ENCODE data around the gene UBE2H.
"Not testable (repeated sequence)": the region's sequence is repeated elsewhere in the genome, so short reads cannot be mapped to it uniquely, and the experiment has no call there.

Gene UBE2H

GRCh38 chr7:129986600-129986999, 33.8 kb upstream of the UBE2H start:
- no peak for DNase-seq (ENCODE audit: low read depth)
- no peak overlapping the region for H3K4me3 ChIP-seq (ENCODE audit: low read depth, low read length)
- TF ChIP-seq CTCF (IDR thresholded peaks at IDR 0.05; ENCODE audit: low read depth, low read length, missing control alignments), result no peak

- no peak overlapping the region for H3K4me3 ChIP-seq (ENCODE audit: low read depth, low read length)
- no peak for DNase-seq (ENCODE audit: low read depth)
- TF ChIP-seq CTCF (IDR thresholded peaks at IDR 0.05; ENCODE audit: low read depth, low read length, missing control alignments), result no peak
Measured at GRCh38 chr7:129980667-129981066, 27.9 kb upstream of the UBE2H start.

GRCh38 chr7:129975309-129975708, 22.5 kb upstream of the UBE2H start:
- DNase-seq (ENCODE audit: low read depth), result no peak
- H3K4me3 ChIP-seq (ENCODE audit: low read depth, low read length), result no peak overlapping the region
- no peak for TF ChIP-seq CTCF (IDR thresholded peaks at IDR 0.05; ENCODE audit: low read depth, low read length, missing control alignments)

- no peak overlapping the region for H3K4me3 ChIP-seq (ENCODE audit: low read depth, low read length)
- TF ChIP-seq CTCF (IDR thresholded peaks at IDR 0.05; ENCODE audit: low read depth, low read length, missing control alignments), result no peak
- DNase-seq (ENCODE audit: low read depth), result no peak
Measured at GRCh38 chr7:129970816-129971215, 18.1 kb upstream of the UBE2H start.

GRCh38 chr7:129969881-129970446, 17.2 kb upstream of the UBE2H start:
- no peak for TF ChIP-seq CTCF (IDR thresholded peaks at IDR 0.05; ENCODE audit: low read depth, low read length, missing control alignments)
- no peak overlapping the region for H3K4me3 ChIP-seq (ENCODE audit: low read depth, low read length)
- no peak for DNase-seq (ENCODE audit: low read depth)

- DNase-seq (ENCODE audit: low read depth), result no peak
- H3K4me3 ChIP-seq (ENCODE audit: low read depth, low read length), result no peak overlapping the region
- TF ChIP-seq CTCF (IDR thresholded peaks at IDR 0.05; ENCODE audit: low read depth, low read length, missing control alignments), result no peak
Measured at GRCh38 chr7:129968592-129969383, 16.0 kb upstream of the UBE2H start.

GRCh38 chr7:129960204-129960475, 7.4 kb upstream of the UBE2H start:
- DNase-seq (ENCODE audit: low read depth), result not testable (repeated sequence)

More at GRCh38 chr7:129960204-129960475, 7.4 kb upstream of the UBE2H start:
- not testable (repeated sequence) for H3K4me3 ChIP-seq (ENCODE audit: low read depth, low read length)
